Stomach (tissue), 4 donors: ENCODE data around the gene FAM227B.

Source experiments
- CTCF ChIP-seq, 7 experiments: fragments of 450-650 bp in 4 of 7; fragments of 200-600 bp in 3 of 7; sonication (generic) in 3 of 7; IDR thresholded peaks; one replicate each; pipeline ENCODE4 v1.5.1; 2016 to 2019; ENCODE audit warnings: antibody characterized with exemption in 7 of 7, control low read depth in 2 of 7, mild to moderate bottlenecking in 1 of 7
- POLR2A ChIP-seq, 4 donors: fragments of 450-650 bp; IDR thresholded peaks; one replicate each; pipeline ENCODE4 v1.6.1; 2016; ENCODE audit warnings: antibody characterized with exemption in 4 of 4, control low read depth in 2 of 4, mild to moderate bottlenecking in 1 of 4, moderate library complexity in 1 of 4

DNA sequence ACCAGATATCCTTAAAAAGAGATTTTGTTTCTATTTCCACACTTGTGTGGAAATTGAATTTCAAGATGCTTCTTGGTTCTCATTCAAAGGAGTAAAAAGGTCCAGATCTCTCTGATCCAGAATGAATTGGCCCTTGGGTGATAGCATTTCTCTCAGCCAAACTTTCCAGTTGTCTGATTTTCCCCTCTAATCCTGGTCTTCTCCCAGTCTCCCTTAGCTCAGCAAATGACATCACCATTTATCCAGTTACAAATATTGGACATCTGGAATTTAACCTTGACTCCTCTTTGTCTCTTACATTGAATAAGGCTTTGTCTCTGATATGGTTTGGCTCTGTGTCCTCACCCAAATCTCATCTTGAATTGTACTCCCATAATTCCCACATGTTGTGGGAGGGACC is 207.8 kb downstream of the FAM227B start:
- no peak for TF ChIP-seq POLR2A (IDR thresholded peaks at IDR 0.05)
- TF ChIP-seq CTCF (IDR thresholded peaks at IDR 0.05): no peak
